SH-SY5Y (cell line): Measurements from ENCODE around the gene SLC1A1.

ENCODE experiments used
- GATA2 ChIP-seq: IDR thresholded peaks from 2 replicates; pipeline ENCODE4 v1.6.1; 2011; ENCODE audit warnings: mild to moderate bottlenecking, low read depth, low read length
- GATA3 ChIP-seq: IDR thresholded peaks from 2 replicates; pipeline ENCODE4 v1.6.1; 2011; ENCODE audit warnings: low read depth, mild to moderate bottlenecking, low read length, moderate library complexity

DNA sequence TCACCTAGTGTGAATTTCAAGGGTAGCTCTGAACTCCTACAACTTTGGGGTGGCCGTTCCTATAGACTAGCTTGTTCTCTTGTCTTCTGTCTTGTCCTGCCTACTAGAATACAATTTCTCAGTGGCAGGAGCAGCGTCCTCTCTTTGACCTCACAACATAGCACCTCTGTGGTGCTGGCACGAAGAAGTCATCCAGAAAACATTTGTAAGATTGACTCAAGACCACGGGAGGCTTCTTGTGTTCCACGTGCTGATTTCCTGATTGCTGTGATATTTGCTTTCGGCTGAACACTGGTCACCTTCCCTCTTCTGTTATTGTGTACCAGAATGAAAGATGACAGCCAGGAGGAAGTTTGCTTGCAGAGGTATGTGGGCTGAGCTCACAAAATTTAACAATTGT, 27.0 kb downstream of the SLC1A1 start:
- no peak for TF ChIP-seq GATA2
- no peak for TF ChIP-seq GATA3
